GM12878 (cell line): ENCODE measurements around the gene SGMS1. TPM values are rescaled to one million over a fixed set of nuclear protein-coding genes. Genes with fewer than 3 reads are reported as not detected.
"Not testable (repeated sequence)": the region's sequence is repeated elsewhere in the genome, so short reads cannot be mapped to it uniquely, and the experiment has no call there.

ENCODE experiments used
- ATAC-seq: fragments of 200-7000 bp; cut with Tn5 transposase; 3 replicates; pipeline ENCODE4 v1.9.1; 2020; ENCODE audit warnings: mild to moderate bottlenecking, moderate library complexity
- BruUV-seq: library from RNA; stranded (reverse); fragments of 400-500 nt; replicated peaks from 2 replicates; lab custom pipeline; 2021; lab: Mats Ljungman, UMichigan
- CTCF ChIA-PET: fragments of 300-600 bp; sonication (Branson Sonifier 250); formaldehyde crosslinking; extraction: SDS; loops from one replicate; lab custom pipeline; 2021; ENCODE audit warnings: inconsistent platforms; lab: Yijun Ruan, JAX
- POLR2A ChIA-PET: fragments of 350-600 bp; formaldehyde crosslinking; extraction: SDS; loops from one replicate; lab custom pipeline; 2021; ENCODE audit warnings: inconsistent platforms; lab: Charles Lee
- RAD21 ChIA-PET: fragments of 300-600 bp; sonication (Branson Sonifier 250); formaldehyde crosslinking; loops from one replicate; lab custom pipeline; 2023; ENCODE audit warnings: antibody characterized with exemption; ENCODE audit not compliant: unreplicated experiment; lab: Charles Lee
- SMC1A ChIA-PET: fragments of 300-600 bp; sonication (Branson Sonifier 250); formaldehyde crosslinking; loops from one replicate; lab custom pipeline; 2023; ENCODE audit not compliant: unreplicated experiment, uncharacterized antibody; lab: Charles Lee
- DNase-seq: peaks from one replicate; pipeline ENCODE4 v3.0.0-alpha.2; 2011; ENCODE audit warnings: low read depth, low spot score
- FAIRE-seq: peaks from 3 replicates; lab custom pipeline; 2011; peaks lifted over from hg19 to GRCh38; lab: Jason Lieb, UNC
- H2AFZ ChIP-seq: 2 replicates; pipeline ENCODE4 v1.6.0; 2011; ENCODE audit warnings: low read depth, low read length, control low read depth; ENCODE audit not compliant: control insufficient read depth
- H3K27ac ChIP-seq: 2 replicates; pipeline ENCODE4 v1.5.1; 2011; ENCODE audit warnings: control low read depth; ENCODE audit not compliant: control insufficient read depth, insufficient read depth
- H3K27me3 ChIP-seq, 2 experiments: replicated peaks in 1 of 2; 2 replicates each; pipeline versions ENCODE4 v1.6.0 to v1.6.1; 2011; ENCODE audit warnings: low read length in 1 of 2; ENCODE audit not compliant: control insufficient read depth in 2 of 2, insufficient read depth in 2 of 2
- H3K36me3 ChIP-seq, 2 experiments: 2 replicates each; pipeline ENCODE4 v1.5.1; 2011; ENCODE audit warnings: low read length in 1 of 2; ENCODE audit not compliant: control insufficient read depth in 2 of 2, insufficient read depth in 2 of 2
- H3K4me1 ChIP-seq: 2 replicates; pipeline ENCODE4 v1.6.1; 2011; ENCODE audit warnings: mild to moderate bottlenecking, low read length, moderate library complexity, mixed read lengths; ENCODE audit not compliant: control insufficient read depth, insufficient read depth
- H3K4me2 ChIP-seq: 2 replicates; pipeline ENCODE4 v1.6.0; 2011; ENCODE audit warnings: control low read depth; ENCODE audit not compliant: control insufficient read depth, insufficient read depth
- H3K4me3 ChIP-seq: fragments of 200-600 bp; sonication (generic); 2 replicates; pipeline ENCODE4 v1.5.1; 2016
- H3K79me2 ChIP-seq: 2 replicates; pipeline ENCODE4 v1.6.0; 2011; ENCODE audit warnings: low read length; ENCODE audit not compliant: control insufficient read depth, insufficient read depth
- H3K9ac ChIP-seq: 2 replicates; pipeline ENCODE4 v1.8.0; 2011; ENCODE audit warnings: low read length, control low read depth, mixed read lengths; ENCODE audit not compliant: control insufficient read depth, insufficient read depth
- H3K9me3 ChIP-seq: replicated peaks from 3 replicates; pipeline ENCODE4 v1.5.1; 2011; ENCODE audit warnings: mild to moderate bottlenecking, low read length; ENCODE audit not compliant: control insufficient read depth, insufficient read depth
- H4K20me1 ChIP-seq: 2 replicates; pipeline ENCODE4 v1.6.0; 2011; ENCODE audit not compliant: control insufficient read depth, insufficient read depth
- WGBS: methylation state at CpG from one replicate; pipeline ENCODE4 v1.1.6; 2016; ENCODE audit warnings: low lambda C conversion rate; ENCODE audit not compliant: insufficient replicate concordance, insufficient coverage; ENCODE audit errors: missing lambda C conversion rate; 5-methylcytosine and 5-hydroxymethylcytosine counted together
- in situ Hi-C: fragments of 300-500 bp; cut with MboI; formaldehyde crosslinking; loops from 9 replicates; pipeline ENCODE4 v1.14.3; 2018; ENCODE audit warnings: mixed read lengths
- intact Hi-C: fragments of 100-400 bp; cut with micrococcal nuclease; formaldehyde crosslinking; loops from one replicate; pipeline ENCODE4 v1.14.2; 2022; ENCODE audit not compliant: unreplicated experiment
- polyA plus RNA-seq, 11 experiments: library from polyadenylated mRNA; depleted of rRNA in 4 of 11; unstranded in 6 of 11; stranded (reverse) in 5 of 11; fragments of >200 nt; fragmentation: Nextera tagmentation in 4 of 11; fragmentation: Illumina TruSeq in 1 of 11; extraction: Ambion mirVana in 4 of 11; extraction: Trizol in 1 of 11; gene quantifications; 1 replicate in 1 of 11; 2 replicates in 10 of 11; pipeline versions ENCODE4 v1.2.1 to v1.2.3, GENCODE V29; 2011 to 2016; ENCODE audit warnings: inconsistent platforms in 2 of 11, missing spikeins in 2 of 11, low read depth in 1 of 11
- total RNA-seq, 4 experiments: library from RNA; depleted of rRNA in 3 of 4; stranded (reverse); fragments of >200 nt in 3 of 4; fragmentation: Illumina TruSeq in 1 of 4; extraction: Trizol in 1 of 4; gene quantifications; 2 replicates each; pipeline versions ENCODE4 v1.2.1 to v1.2.3, GENCODE V29; 2013 to 2021

SGMS1 gene
- total and polyA plus RNA-seq, 10 of the 15 experiments (the other 5 are each of a cell fraction or from before 2014, with no cell fraction given), result 1.4 to 14.5 (median 4.9) TPM

DNA sequence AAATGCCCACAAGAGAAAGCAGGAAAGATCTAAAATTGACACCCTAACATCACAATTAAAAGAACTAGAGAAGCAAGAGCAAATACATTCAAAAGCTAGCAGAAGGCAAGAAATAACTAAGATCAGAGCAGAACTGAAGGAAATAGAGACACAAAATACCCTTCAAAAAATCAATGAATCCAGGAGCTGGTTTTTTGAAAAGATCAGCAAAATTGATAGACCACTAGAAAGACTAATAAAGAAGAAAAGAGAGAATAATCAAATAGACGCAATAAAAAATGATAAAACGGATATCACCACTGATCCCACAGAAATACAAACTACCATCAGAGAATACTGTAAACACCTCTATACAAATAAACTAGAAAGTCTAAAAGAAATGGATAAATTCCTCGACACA lies 355.9 kb downstream of the SGMS1 start:
- H3K4me1 ChIP-seq, H3K27ac ChIP-seq, CTCF ChIA-PET, H3K9me3 ChIP-seq, POLR2A ChIA-PET, H3K4me2 ChIP-seq, BruUV-seq, H3K36me3 ChIP-seq, H2AFZ ChIP-seq, FAIRE-seq, ATAC-seq, RAD21 ChIA-PET, in situ Hi-C loops, H3K9ac ChIP-seq, DNase-seq, intact Hi-C loops, H3K4me3 ChIP-seq, SMC1A ChIA-PET, H3K27me3 ChIP-seq, H4K20me1 ChIP-seq, H3K79me2 ChIP-seq: not testable (repeated sequence)
- 83% methylated on average over 3 of the region's 3 CpGs for WGBS

DNA sequence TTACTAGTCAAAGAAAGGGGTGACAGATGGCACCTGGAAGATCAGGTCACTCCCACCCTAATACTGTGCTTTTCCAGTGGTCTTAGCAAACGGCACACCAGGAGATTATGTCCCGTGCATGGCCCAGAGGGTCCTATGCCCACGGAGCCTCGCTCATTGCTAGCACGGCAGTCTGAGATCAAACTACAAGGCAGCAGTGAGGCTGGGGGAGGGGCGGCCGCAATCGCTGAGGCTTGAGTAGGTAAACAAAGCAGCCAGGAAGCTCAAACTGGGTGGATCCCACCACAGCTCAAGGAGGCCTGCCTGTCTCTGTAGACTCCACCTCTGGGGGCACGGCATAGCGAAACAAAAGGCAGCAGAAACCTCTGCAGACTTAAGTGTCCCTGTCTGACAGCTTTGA lies 361.1 kb downstream of the SGMS1 start:
- H3K4me2 ChIP-seq, DNase-seq, H3K9ac ChIP-seq, H3K27me3 ChIP-seq, H4K20me1 ChIP-seq, H3K9me3 ChIP-seq, H2AFZ ChIP-seq, POLR2A ChIA-PET, H3K4me3 ChIP-seq, FAIRE-seq, intact Hi-C loops, BruUV-seq, H3K27ac ChIP-seq, in situ Hi-C loops, H3K79me2 ChIP-seq, ATAC-seq, H3K36me3 ChIP-seq: not testable (repeated sequence)
- H3K4me1 ChIP-seq, result peaks cover 13% of the 10 kb centered on the region
- RAD21 ChIA-PET, result interaction anchor here (1.5 kb wide), 1 partner anchor 13 kb away, joined by 3 read pairs; no protein-coding TSS in a partner anchor
- CTCF ChIA-PET, result interaction anchor here (5.1 kb wide), 1 partner anchor 13 kb away, joined by 43 read pairs; no protein-coding TSS in a partner anchor
- SMC1A ChIA-PET, result interaction anchor here (2.6 kb wide), 1 partner anchor 13 kb away, joined by 17 read pairs; no protein-coding TSS in a partner anchor
- 15% methylated on average over 10 of the region's 10 CpGs for WGBS
